CD4-positive, alpha-beta T cell treated with Interleukin-17A for 4 hours (primary cell): ENCODE measurements around the gene RRAGA.
"Not testable (repeated sequence)": the region's sequence is repeated elsewhere in the genome, so short reads cannot be mapped to it uniquely, and the experiment has no call there.

Experiments
- DNase-seq: peaks from one replicate; pipeline ENCODE4 v3.0.0-alpha.2; 2020; ENCODE audit warnings: mixed read lengths

Gene RRAGA, protein sequence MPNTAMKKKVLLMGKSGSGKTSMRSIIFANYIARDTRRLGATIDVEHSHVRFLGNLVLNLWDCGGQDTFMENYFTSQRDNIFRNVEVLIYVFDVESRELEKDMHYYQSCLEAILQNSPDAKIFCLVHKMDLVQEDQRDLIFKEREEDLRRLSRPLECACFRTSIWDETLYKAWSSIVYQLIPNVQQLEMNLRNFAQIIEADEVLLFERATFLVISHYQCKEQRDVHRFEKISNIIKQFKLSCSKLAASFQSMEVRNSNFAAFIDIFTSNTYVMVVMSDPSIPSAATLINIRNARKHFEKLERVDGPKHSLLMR

DNA sequence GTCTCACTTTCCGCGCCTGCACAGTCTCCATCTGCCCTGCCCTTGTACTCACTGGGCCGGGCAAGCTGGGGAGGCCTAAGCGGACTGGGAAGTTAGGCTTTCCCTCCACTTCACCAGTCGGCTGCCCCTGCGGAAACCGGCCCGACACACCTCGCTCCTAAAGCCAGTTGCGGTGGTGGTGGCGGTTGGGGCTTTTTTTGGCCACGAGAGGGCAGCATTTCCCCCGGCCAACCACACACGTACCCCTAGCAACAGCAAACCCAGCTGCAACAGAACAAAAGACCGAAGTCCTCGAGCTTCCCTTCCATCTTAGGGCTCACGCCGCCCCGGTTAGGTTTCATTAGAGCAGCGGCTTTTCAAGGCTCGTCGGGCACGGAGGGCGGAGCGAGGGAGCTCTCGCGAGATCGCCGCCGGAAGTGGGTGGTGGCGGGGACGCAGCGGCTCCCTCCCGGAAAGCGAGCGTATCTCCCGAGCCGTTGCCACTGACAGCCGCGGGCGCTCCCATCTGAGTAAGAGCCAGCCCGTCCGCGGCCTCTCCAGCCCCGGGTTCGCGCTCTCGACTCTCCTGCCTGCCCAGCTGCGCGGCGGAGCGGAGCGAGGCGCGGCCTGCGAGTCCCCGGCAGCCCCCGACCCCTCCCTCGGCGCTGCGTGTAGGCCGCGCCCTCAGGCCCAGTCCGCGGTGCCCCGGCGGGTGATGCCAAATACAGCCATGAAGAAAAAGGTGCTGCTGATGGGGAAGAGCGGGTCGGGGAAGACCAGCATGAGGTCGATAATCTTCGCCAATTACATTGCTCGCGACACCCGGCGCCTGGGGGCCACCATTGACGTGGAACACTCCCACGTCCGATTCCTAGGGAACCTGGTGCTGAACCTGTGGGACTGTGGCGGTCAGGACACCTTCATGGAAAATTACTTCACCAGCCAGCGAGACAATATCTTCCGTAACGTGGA is at the start of gene RRAGA:
Gene RRAGA (plus strand): TSS at position 462 of the 951 bp plus-strand sequence. CDS start 233 bp downstream, at position 695.
- peak; percentile 93 for DNase-seq

- no peak for DNase-seq
These were observed 49.1 kb upstream of the RRAGA start for GRCh38 chr9:19000133-19000532.

DNA sequence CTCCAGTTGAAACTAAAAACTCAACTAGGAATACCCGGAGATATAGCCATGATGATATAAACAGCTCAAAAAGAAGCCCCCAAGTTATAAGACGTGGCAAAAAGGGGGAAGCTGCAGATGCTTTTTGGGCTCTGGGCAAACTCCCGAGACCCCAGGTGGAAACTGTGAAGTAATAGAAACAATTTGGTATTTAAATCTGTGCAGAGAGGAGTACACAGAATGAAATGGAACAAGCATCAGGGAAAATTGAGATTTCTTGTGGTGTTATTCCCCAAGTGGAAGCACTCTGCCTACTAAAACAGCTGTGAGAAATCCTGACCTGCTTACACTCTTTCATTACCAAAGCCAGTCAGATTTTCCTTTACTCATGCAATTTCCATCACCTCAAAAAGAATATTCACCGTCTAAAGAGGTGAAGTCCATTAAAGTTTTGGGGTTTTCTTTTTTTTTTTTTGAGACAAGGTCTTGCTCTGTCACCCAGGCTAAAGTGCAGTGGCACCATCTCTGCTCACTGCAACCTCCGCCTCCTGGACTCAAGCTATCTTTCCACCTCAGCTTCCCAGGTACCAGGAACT is 39.7 kb upstream of the RRAGA start:
- DNase-seq, result no peak

DNA sequence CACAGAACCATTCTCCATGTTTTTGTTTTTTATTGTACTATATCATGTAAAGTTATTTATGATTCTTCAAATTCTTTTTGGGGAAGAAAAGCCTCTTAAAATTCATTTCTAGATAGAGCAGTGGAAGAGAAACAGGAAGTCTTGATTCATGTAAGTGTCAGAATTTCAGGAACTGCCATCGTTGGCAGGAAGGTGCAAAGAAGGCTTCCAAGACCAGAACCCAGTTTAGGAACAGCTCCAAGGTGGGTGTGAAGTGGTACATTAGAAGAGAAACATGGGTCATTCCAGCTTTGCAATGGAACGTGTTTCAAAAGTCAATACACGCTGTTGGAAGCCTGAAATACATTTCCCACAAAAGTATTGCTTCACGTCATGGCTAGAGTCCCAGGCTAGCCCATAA is 31.0 kb upstream of the RRAGA start:
- DNase-seq, result no peak

DNA sequence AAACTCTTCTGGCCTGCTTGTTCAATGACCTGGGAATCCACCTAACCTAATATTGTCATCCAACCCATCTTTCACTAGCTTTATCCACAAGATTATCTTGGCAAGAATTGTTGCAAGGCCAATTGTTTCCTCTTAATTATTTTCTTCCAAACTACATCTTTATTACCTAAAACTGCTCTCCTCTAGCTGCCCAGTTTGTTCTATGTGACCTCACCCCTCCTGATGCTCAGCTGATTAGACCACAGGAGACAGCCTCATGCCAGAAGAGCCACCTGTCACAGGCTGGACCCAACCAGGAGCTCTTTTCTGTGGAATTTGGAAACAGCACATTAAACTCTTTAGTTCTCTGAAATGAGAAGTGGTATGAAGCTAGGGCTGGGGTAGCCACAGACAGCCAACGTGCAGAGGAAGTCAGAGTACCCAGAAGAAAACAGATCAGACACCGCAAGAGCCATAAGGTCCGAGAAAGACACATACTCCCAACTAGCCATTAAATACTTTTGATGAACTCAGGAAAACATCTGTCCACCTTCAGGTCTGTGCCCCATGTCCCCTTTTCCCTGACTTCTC is 28.3 kb upstream of the RRAGA start:
- DNase-seq, result no peak

DNA sequence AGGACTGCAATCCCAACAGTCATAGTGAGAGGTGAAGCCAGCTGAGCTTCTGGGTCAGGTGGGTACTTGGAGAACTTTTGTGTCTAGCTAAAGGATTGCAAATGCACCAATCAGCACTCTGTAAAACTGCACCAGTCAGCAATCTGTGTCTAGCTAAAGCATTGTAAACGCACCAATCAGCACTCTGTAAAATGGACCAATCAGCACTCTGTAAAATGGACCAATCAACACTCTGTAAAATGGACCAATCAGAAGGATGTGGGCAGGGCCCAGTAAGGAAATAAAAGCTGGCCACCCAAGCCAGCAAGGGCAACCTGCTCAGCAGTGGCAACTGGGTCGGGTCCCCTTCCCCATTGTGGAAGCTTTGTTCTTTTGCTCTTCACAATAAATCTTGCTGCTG is 27.6 kb upstream of the RRAGA start:
- DNase-seq, result not testable (repeated sequence)

- no peak for DNase-seq
These were observed 27.0 kb upstream of the RRAGA start for GRCh38 chr9:19022206-19022605.

GRCh38 chr9:19023078-19023477 is 26.1 kb upstream of the RRAGA start:
- DNase-seq, result no peak

- no peak for DNase-seq
These were observed 22.9 kb upstream of the RRAGA start for GRCh38 chr9:19026375-19026774.

DNA sequence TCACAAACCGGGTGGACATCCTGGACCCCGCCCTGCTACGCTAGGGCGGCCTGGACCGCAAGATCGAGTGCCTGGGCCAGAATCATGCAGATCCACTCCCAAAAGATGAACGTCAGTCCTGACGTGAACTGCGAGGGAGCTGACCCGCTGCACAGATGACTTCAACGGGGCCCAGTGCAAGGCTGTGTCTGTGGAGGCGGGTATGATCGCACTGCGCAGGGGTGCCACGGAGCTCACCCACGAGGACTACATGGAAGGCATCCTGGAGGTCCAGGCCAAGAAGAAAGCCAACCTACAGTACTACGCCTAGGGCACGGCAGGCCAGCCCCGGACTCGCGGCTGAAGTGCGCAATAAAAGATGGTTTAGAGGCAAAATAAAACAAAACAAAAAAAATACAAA is 21.4 kb upstream of the RRAGA start:
- DNase-seq, result no peak

GRCh38 chr9:19028835-19029451 is 20.3 kb upstream of the RRAGA start:
- DNase-seq, result peak; percentile 35

GRCh38 chr9:19030899-19031298 is 18.3 kb upstream of the RRAGA start:
- DNase-seq, result no peak

GRCh38 chr9:19032406-19032805 is 16.8 kb upstream of the RRAGA start:
- DNase-seq, result no peak

DNA sequence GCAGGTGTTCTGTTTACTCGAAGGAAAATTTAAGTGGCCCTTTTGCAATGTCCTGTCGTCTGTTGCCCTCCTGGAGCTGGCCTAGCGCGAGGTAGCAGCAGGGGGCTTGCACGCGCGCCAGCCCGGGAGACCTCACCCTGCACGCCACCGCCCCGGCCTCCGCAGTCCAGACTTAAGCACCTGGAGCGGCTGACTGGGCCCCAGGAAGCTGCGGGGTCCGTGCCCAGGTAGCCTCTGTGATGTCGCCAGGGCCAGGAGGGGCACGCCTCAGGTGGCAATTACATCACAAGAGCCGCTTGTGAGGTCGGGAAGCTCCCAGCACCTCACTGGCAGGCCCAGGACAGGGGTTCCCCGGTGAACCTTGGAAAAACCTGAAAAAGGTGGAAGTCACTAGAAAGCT is 16.2 kb upstream of the RRAGA start, which contains the start of gene SAXO1:
Gene SAXO1 (minus strand): TSS at position 195 of the 400 bp plus-strand sequence. CDS start 301 bp downstream, outside the sequence.
- DNase-seq, result no peak

GRCh38 chr9:19036611-19037010 is 12.6 kb upstream of the RRAGA start:
- no peak for DNase-seq

GRCh38 chr9:19049917-19050636 is 850 bp downstream of the RRAGA start:
- DNase-seq, result peak; percentile 17

- DNase-seq, result no peak
These were observed 1.7 kb downstream of the RRAGA start for GRCh38 chr9:19050637-19051591.

DNA sequence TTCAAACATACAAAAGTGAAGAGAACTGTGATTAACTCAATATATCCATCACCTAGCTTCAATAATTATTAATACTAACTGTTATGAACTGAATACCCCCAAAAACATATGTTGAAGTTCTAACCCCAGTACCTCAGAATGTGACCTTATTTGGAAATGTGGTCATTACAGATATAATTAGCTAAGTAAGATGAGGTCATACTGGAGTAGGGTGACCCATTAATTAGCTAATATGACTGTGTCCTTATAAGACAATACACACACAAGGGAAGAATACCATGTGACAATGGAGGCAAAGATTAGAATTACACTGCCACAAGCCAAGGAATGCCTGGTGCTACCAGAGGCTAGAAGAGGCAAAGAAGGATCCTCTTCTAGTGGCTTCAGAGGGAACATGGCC is 7.8 kb downstream of the RRAGA start:
- no peak for DNase-seq

- no peak for DNase-seq
These were observed 25.0 kb downstream of the RRAGA start for GRCh38 chr9:19074229-19074628.

DNA sequence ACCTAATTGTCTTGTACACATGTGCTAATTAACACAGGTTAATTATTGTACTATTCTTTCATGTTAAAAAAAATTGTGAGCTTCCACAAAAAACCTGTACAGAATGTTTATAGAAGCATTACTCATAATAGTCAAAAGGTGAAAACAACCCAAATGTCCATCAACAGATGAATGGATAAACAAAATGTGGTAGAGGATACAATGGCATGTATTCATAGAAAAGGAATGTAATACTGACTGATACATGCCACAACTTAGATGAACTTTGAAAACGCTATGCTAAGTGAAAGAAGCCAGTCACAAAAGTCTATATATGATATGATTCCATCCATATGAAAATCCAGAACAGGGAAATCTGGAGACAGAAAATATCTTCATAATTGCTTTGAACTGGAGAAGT is 25.6 kb downstream of the RRAGA start:
- no peak for DNase-seq

DNA sequence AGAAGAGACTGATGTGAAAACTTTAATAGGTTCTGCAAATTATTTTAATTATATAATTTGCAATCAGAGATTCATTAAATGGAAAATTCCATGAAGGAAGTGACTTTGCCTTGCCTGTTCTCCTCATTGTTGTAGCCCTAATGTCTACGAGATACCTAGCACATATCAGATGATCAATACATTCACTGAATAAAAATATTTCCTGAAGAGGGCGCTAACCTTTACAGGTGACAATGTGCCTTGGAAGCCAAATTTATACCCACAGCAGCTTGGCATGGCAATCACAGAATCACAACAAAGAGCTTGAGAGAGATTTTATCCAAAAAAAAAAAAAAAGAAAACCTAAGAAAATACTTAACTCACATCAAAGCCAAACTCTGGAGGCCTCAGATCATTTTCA is 36.1 kb downstream of the RRAGA start:
- DNase-seq, result peak; percentile 19
